HUES48 (cell line): Measurements from ENCODE around the gene RAPGEF4.

Source experiments
- H3K27ac ChIP-seq: one replicate; pipeline ENCODE4 v1.7.0; 2013; ENCODE audit warnings: low read depth, low read length, inconsistent platforms
- H3K27me3 ChIP-seq: 2 replicates; pipeline ENCODE4 v1.6.1; 2013; ENCODE audit warnings: mild to moderate bottlenecking, low read length; ENCODE audit not compliant: control insufficient read depth, insufficient read depth
- H3K36me3 ChIP-seq: 2 replicates; pipeline ENCODE4 v1.6.1; 2013; ENCODE audit warnings: low read length; ENCODE audit not compliant: control insufficient read depth, insufficient read depth
- H3K4me1 ChIP-seq: 2 replicates; pipeline ENCODE4 v1.6.1; 2013; ENCODE audit warnings: mild to moderate bottlenecking, low read length; ENCODE audit not compliant: control insufficient read depth, insufficient read depth
- H3K4me3 ChIP-seq: 2 replicates; pipeline ENCODE4 v1.5.1; 2013; ENCODE audit warnings: mild to moderate bottlenecking, low read depth, low read length
- H3K9ac ChIP-seq: 2 replicates; pipeline ENCODE4 v1.6.1; 2013; ENCODE audit warnings: mild to moderate bottlenecking, low read depth, low read length, moderate library complexity
- H3K9me3 ChIP-seq: 2 replicates; pipeline ENCODE4 v1.6.1; 2013; ENCODE audit warnings: low read length; ENCODE audit not compliant: control insufficient read depth, insufficient read depth

Gene RAPGEF4

DNA sequence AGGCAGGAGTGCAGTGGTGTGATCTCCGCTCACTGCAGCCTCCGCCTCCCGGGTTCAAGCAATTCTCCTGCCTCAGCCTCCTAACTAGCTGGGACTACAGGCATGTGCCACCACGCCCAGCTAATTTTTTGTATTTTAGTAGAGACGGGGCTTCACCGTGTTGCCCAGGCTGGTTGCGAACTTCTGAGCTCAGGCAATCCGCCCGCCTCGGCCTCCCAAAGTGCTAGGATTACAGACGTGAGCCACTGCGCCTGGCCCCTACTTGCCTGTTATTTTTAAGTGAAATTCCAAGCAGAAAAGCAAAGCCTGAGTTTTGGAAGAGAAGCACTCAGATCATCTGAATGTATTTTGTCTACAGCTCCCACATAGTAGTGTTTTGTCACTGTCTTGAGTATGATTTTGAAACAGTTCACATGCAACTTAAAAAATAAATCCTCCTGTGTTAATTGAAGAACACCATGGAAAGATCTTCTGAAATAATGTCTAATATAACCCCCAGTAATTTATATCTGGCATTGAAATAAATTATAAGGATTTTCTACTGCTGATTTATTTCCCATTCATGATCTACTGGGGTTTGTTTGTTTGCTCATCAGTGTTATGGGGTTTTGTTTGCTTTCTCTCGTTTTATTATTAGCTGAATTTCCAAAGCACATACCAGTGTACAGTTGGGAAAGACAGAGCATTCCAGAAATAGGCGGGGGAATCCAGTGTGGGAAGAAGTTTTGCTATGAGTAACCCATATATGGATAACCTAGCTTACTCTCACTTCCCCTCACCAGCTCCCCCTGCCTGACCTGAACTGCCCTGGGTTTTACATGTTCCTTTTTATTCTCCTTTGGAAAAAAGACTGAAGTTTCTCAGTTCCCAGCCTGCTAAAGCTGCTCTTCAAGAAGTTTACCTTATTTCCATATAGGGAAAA, 259.9 kb downstream of the RAPGEF4 start:
- no peak overlapping the region for H3K4me3 ChIP-seq
- H3K27ac ChIP-seq: no peak overlapping the region
- H3K4me1 ChIP-seq: peaks cover 17% of the 10 kb centered on the region
- no peaks in the 10 kb centered on the region for H3K9me3 ChIP-seq
- no peak overlapping the region for H3K9ac ChIP-seq
- H3K27me3 ChIP-seq: no peaks in the 10 kb centered on the region
- H3K36me3 ChIP-seq: no peaks in the 10 kb centered on the region

DNA sequence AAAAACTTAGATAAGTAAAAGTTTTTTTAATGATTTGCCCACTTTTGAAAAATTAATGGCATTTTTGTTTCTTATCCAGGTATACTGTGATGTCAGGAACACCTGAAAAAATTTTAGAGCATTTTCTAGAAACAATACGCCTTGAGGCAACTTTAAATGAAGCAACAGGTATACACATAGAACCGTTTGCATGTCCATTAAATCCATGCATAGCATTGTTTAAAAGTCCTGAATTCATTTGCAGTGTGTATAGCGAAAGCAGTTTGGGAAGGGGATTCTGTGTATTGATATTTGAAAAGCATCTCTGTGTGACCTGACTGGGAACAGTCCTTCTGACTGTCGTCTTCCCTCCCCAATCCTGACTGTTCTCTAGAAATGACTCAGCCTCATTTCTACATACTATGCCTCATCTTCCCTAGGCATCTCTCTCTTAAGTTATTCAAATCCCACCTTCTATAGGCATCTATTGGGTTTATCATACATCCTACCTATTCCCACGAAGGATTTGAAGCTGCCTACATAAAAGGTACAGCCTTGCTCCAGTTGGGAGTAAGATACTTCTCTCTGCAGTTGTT, 260.8 kb downstream of the RAPGEF4 start:
- Histone ChIP-seq H3K36me3 (no peaks in the 10 kb centered on the region), H3K4me3 (no peak overlapping the region), H3K9me3 (no peaks in the 10 kb centered on the region), H3K9ac (no peak overlapping the region), H3K4me1 (peaks cover 10% of the 10 kb centered on the region; the same call in 1 of the 2 replicates), H3K27ac (no peak overlapping the region), H3K27me3 (no peaks in the 10 kb centered on the region)

DNA sequence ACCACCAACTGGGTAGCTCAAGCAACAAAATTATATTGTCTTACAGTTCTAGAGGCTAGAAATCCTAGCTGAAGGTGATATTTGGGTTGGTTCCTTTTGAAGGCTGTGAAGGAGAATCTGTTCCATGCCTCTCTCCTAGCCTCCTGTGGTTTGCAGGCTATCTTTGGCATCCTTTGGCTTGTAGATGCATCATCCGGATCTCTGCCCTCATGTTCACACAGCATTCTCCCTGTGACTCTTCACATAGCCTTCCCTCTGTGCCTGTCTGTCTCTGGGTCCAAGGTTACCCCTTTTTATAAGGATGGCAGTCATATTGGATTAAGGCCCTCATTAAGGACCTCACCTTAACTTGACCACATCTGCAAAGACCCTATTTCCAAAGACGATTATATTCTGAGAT, 261.4 kb downstream of the RAPGEF4 start:
- H3K27ac ChIP-seq: no peak overlapping the region
- no peaks in the 10 kb centered on the region for H3K36me3 ChIP-seq
- no peaks in the 10 kb centered on the region for H3K9me3 ChIP-seq
- H3K27me3 ChIP-seq: no peaks in the 10 kb centered on the region
- no peak overlapping the region for H3K9ac ChIP-seq
- no peak overlapping the region for H3K4me3 ChIP-seq
- peaks cover 10% of the 10 kb centered on the region; the same call in 1 of the 2 replicates for H3K4me1 ChIP-seq

DNA sequence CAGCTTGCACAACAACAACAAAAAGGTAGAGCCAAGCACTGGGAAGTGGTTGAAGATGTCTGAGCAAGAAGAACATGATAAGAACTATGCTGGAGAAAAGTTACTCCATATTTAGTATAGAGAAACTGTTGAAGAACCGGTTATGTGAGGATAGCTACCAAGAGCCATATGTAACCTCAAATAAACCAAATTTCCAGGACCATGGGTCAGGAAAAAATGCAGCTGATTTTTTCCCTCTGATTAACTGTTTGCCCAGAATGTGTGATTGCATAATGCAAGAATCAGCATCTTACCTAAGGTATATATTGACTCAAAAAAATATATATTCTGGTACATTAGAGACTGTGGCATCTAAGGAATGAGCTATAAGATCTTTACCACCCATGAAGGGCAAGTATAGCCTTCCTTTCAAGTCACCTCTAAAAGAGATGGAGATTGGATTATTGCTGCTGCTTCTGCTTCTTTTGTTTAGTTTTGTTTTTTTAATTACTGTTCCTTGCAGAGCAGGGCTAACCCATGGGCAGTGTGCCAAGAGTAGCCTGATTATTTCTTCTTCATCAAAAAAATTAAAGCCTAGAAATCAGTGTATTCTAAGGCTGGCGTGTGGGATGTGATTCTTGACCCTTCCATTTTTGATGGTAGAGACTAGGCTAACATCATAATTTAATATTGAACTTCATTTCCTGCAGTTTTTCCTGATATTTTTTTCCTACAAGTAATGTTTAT, 263.1 kb downstream of the RAPGEF4 start:
- H3K4me3 ChIP-seq: no peak overlapping the region
- no peak overlapping the region for H3K27ac ChIP-seq
- no peaks in the 10 kb centered on the region for H3K9me3 ChIP-seq
- no peaks in the 10 kb centered on the region for H3K27me3 ChIP-seq
- H3K36me3 ChIP-seq: no peaks in the 10 kb centered on the region
- H3K9ac ChIP-seq: no peak overlapping the region
- peaks cover 22% of the 10 kb centered on the region for H3K4me1 ChIP-seq

- H3K27ac ChIP-seq: no peak overlapping the region
These were observed 264.2 kb downstream of the RAPGEF4 start for GRCh38 chr2:172999641-173000386.

GRCh38 chr2:173001664-173002604, 266.3 kb downstream of the RAPGEF4 start:
- Histone ChIP-seq H3K27me3 (no peaks in the 10 kb centered on the region), H3K4me1 (peaks cover 21% of the 10 kb centered on the region), H3K9me3 (no peaks in the 10 kb centered on the region), H3K36me3 (no peaks in the 10 kb centered on the region), H3K27ac (no peak overlapping the region), H3K4me3 (no peak overlapping the region), H3K9ac (no peak overlapping the region)

More at GRCh38 chr2:172999641-173000386, 264.2 kb downstream of the RAPGEF4 start:
- H3K27me3 ChIP-seq: no peaks in the 10 kb centered on the region
- H3K9ac ChIP-seq: no peak overlapping the region
- H3K36me3 ChIP-seq: no peaks in the 10 kb centered on the region
- peaks cover 27% of the 10 kb centered on the region for H3K4me1 ChIP-seq
- H3K4me3 ChIP-seq: no peak overlapping the region
- no peaks in the 10 kb centered on the region for H3K9me3 ChIP-seq

DNA sequence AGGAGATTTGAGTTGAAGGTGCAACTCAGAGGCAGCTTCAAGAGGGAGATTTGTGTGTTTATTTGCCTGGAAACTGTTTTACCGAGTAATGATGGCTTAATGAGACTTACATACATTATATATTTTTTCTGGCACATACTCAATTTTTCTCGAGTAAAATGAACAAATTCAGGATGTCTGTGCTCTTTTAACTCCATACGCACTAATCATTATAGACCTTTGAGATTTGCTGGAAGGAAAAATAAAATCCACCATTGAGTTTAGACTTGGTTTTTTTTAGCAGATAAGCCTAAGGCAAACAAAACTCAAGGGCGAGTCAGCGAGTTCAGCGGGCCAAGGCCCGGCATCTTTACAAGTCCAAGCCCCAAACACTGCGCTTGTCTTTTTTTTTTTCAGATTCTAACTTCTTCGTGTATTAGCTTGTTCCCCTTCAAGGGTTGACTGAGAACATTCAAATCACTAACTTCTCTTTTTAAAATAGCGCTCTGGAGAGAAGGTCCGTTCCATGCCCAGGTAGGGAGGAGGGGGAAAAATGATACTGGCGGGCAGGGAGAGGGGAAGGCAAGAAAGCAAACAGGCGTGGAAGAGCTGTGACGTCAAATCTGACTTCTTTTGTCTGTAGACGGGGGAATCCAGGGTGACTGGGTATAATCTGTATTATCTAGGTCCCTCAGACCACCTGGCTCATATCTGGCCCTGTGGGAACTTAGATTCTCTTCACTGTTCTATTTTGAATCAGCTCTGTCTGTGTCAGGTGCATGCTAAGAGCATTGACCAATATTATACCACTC, 267.3 kb downstream of the RAPGEF4 start:
- Histone ChIP-seq H3K4me1 (peaks cover 21% of the 10 kb centered on the region), H3K27me3 (no peaks in the 10 kb centered on the region), H3K27ac (peak overlapping the region; percentile 1), H3K9ac (0 out of 2 replicates have a peak overlapping the region, but pooled peaks have one; percentile 26), H3K9me3 (no peaks in the 10 kb centered on the region), H3K36me3 (no peaks in the 10 kb centered on the region), H3K4me3 (no peak overlapping the region)

- Histone ChIP-seq H3K36me3 (no peaks in the 10 kb centered on the region), H3K9me3 (no peaks in the 10 kb centered on the region), H3K27ac (no peak overlapping the region), H3K4me1 (peaks cover 8% of the 10 kb centered on the region; the same call in 1 of the 2 replicates), H3K27me3 (no peaks in the 10 kb centered on the region), H3K9ac (no peak overlapping the region), H3K4me3 (no peak overlapping the region)
These were observed 273.1 kb downstream of the RAPGEF4 start for GRCh38 chr2:173008786-173009185.

GRCh38 chr2:173010233-173010632, 274.6 kb downstream of the RAPGEF4 start:
- peaks cover 4% of the 10 kb centered on the region; the same call in 1 of the 2 replicates for H3K4me1 ChIP-seq
- no peaks in the 10 kb centered on the region for H3K27me3 ChIP-seq
- no peaks in the 10 kb centered on the region for H3K9me3 ChIP-seq
- H3K27ac ChIP-seq: no peak overlapping the region
- H3K36me3 ChIP-seq: no peaks in the 10 kb centered on the region
- H3K9ac ChIP-seq: no peak overlapping the region
- no peak overlapping the region for H3K4me3 ChIP-seq
